HG03175 (cell line): ENCODE results near the gene THBS3.
"Not testable (repeated sequence)": the region's sequence is repeated elsewhere in the genome, so short reads cannot be mapped to it uniquely, and the experiment has no call there.

Experiments used
- ATAC-seq: cut with Tn5 transposase; IDR thresholded peaks from one replicate; pipeline ENCODE4 v1.9.1; 2021; ENCODE audit warnings: mild to moderate bottlenecking, moderate library complexity; ENCODE audit not compliant: unreplicated experiment

The THBS3 gene

GRCh38 chr1:155235375-155235774 lies 27.7 kb upstream of the THBS3 start:
- ATAC-seq = not testable (repeated sequence)

GRCh38 chr1:155233502-155233901 lies 25.8 kb upstream of the THBS3 start:
- ATAC-seq = not testable (repeated sequence)

- not testable (repeated sequence) for ATAC-seq
These were observed 24.6 kb upstream of the THBS3 start for GRCh38 chr1:155232001-155232978.

GRCh38 chr1:155231302-155231701 lies 23.6 kb upstream of the THBS3 start:
- not testable (repeated sequence) for ATAC-seq

- no peak for ATAC-seq
These were observed 20.4 kb upstream of the THBS3 start for GRCh38 chr1:155228096-155228427.

GRCh38 chr1:155227261-155228095 lies 19.8 kb upstream of the THBS3 start:
- peak; percentile 90 for ATAC-seq

- no peak for ATAC-seq
These were observed 19.2 kb upstream of the THBS3 start for GRCh38 chr1:155226910-155227260.

- ATAC-seq = peak; percentile 45
These were observed 18.7 kb upstream of the THBS3 start for GRCh38 chr1:155226188-155226909.

- not testable (repeated sequence) for ATAC-seq
These were observed 17.7 kb upstream of the THBS3 start for GRCh38 chr1:155225404-155225759.

GRCh38 chr1:155223047-155223446 lies 15.3 kb upstream of the THBS3 start:
- no peak for ATAC-seq

- not testable (repeated sequence) for ATAC-seq
These were observed 12.7 kb upstream of the THBS3 start for GRCh38 chr1:155220211-155220965.

GRCh38 chr1:155219592-155220031 lies 11.9 kb upstream of the THBS3 start:
- ATAC-seq = no peak

GRCh38 chr1:155218854-155219591 lies 11.3 kb upstream of the THBS3 start:
- no peak for ATAC-seq

- not testable (repeated sequence) for ATAC-seq
These were observed 7.0 kb upstream of the THBS3 start for GRCh38 chr1:155214702-155215101.

- not testable (repeated sequence) for ATAC-seq
These were observed 4.3 kb upstream of the THBS3 start for GRCh38 chr1:155212051-155212440.

GRCh38 chr1:155211381-155212050 lies 3.8 kb upstream of the THBS3 start:
- ATAC-seq = not testable (repeated sequence)

GRCh38 chr1:155210314-155211104 lies 2.8 kb upstream of the THBS3 start:
- ATAC-seq = no peak

GRCh38 chr1:155209312-155209721 lies 1.6 kb upstream of the THBS3 start:
- no peak for ATAC-seq
